ENCODE results near the gene KANSL3. TPM values are rescaled to one million over a fixed set of nuclear protein-coding genes. Genes with fewer than 3 reads are reported as not detected.
"Not testable (repeated sequence)": the region's sequence is repeated elsewhere in the genome, so short reads cannot be mapped to it uniquely, and the experiment has no call there.

The KANSL3 gene
- total RNA-seq, 1 donor from 2014 or later: 57.2 TPM

- DNase-seq (ENCODE audit: low spot score): no peak
These were observed 79.6 kb downstream of the KANSL3 start for GRCh38 chr2:96558485-96558884.

- DNase-seq (ENCODE audit: low spot score): no peak
These were observed 80.1 kb downstream of the KANSL3 start for GRCh38 chr2:96558061-96558460.

DNA sequence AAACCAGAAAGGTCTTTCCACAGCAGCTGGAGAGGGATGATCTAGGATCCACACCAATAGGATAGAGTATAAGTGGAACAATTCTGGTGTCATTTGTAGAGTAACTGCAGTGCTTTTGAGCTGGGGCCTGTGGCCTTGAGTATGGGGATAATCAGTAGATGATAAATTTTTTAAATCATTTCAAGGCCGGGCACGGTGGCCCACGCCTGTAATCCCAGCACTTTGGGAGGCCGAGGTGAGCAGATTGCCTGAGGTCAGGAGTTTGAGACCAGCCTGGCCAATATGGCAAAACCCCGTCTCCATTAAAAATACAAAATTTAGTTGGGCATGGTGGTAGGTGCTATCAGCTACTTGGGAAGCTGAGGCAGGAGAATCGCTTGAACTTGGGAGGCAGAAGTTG is 80.7 kb downstream of the KANSL3 start:
- not testable (repeated sequence) for DNase-seq (ENCODE audit: low spot score)

GRCh38 chr2:96556441-96557330 is 81.4 kb downstream of the KANSL3 start:
- peak; percentile 71 for DNase-seq (ENCODE audit: low spot score)

- no peak for DNase-seq (ENCODE audit: low spot score)
These were observed 82.9 kb downstream of the KANSL3 start for GRCh38 chr2:96555146-96555610.

- no peak for DNase-seq (ENCODE audit: low spot score)
These were observed 83.6 kb downstream of the KANSL3 start for GRCh38 chr2:96554293-96555145.

- not testable (repeated sequence) for DNase-seq (ENCODE audit: low spot score)
These were observed 84.2 kb downstream of the KANSL3 start for GRCh38 chr2:96553957-96554292.

- DNase-seq (ENCODE audit: low spot score): no peak
These were observed 84.7 kb downstream of the KANSL3 start for GRCh38 chr2:96553176-96553956.

GRCh38 chr2:96552315-96553175 is 85.6 kb downstream of the KANSL3 start:
- no peak for DNase-seq (ENCODE audit: low spot score)

DNA sequence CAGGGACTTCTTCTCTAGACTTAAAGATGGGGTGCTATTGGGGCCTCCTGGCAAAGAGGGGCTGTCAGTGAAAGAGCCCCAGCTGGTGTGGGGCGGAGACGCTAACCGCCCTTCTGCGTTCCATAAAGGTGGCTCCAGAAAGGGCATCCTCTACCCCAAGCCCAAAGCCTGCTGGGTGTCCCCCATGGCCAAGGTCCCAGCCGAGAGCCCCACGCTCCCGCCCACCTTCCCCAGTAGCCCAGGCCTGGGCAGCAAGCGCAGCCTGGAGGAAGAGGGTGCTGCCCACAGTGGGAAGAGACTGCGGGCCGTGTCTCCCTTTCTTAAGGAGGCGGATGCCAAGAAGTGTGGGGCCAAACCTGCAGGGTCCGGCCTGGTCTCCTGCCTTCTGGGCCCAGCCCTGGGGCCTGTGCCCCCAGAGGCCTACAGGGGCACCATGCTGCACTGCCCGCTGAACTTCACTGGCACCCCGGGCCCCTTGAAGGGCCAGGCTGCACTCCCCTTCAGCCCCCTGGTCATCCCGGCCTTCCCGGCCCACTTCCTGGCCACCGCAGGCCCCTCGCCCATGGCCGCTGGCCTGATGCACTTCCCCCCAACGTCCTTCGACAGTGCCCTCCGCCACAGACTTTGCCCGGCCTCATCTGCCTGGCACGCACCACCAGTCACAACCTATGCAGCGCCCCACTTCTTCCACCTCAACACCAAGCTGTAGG is 86.4 kb downstream of the KANSL3 start:
- no peak for DNase-seq (ENCODE audit: low spot score)

DNA sequence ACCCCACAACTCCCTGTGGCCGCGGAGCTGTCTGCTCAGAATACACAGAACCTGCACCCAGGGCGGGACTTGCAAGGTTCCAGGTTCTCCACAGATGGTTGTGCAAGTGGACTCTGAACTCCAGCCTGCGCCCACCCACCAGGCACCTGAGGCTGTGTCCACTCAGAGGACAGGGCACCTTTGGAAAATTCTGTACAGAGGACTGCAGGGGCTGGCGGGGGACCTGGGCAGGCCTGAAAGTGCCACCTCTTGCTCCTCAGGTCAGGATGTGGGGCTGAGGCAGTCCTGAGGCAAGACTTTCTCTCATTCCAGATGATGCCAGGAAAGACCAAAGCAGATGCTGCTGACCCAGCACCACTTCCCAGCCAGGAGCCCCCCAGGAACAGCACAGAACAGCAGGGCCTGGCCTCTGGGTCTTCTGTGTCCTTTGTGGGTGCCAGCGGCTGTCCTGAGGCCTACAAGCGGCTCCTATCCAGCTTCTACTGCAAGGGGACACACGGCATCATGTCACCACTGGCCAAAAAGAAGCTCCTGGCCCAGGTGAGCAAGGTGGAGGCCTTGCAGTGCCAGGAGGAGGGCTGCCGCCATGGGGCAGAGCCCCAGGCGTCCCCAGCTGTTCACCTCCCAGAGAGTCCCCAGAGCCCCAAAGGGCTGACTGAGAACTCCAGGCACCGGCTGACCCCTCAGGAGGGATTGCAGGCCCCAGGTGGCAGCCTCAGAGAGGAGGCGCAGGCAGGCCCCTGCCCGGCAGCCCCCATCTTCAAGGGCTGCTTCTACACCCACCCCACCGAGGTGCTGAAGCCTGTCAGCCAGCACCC is 87.1 kb downstream of the KANSL3 start:
- no peak for DNase-seq (ENCODE audit: low spot score)

GRCh38 chr2:96549967-96550786 is 87.9 kb downstream of the KANSL3 start:
- DNase-seq (ENCODE audit: low spot score): no peak

DNA sequence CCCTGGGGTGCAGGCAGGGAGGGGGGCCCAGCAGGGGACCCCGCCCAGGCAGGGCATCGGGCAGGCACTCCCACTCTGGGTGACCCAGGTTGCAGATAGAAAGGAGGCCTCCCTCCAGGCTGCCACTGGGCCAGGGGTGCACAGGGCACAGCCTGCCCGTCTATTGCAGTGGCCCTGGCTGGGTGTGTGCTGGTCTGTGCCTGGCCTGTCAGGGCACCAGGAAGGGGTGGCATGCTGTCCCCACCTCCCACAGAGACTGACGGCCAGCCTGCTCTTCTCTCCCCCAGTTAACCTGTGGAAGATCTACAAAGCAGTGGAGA is 88.7 kb downstream of the KANSL3 start:
- DNase-seq (ENCODE audit: low spot score): no peak

GRCh38 chr2:96548558-96549465 is 89.3 kb downstream of the KANSL3 start:
- DNase-seq (ENCODE audit: low spot score): no peak

DNA sequence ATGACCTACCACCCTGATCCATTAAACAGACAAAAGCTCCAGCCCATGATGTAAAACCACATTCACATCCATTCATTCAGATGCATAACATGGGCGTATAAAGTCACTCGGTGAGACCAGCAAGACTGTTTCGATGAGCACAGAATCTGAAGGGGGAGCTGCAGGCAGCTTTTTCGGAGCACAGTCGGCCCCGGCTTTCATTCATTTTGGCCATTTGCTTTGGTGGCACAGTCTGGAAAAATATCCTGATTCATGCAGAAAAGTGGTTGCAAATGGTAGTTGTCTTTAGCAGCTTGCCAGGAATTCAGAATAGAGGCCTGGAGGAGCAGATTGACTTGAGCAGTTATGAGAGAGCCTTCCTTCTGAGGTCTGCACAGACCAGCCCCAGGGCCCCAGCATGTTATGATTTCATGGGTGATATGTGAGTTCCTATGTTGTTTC is 90.4 kb downstream of the KANSL3 start:
- DNase-seq (ENCODE audit: low spot score): no peak

DNA sequence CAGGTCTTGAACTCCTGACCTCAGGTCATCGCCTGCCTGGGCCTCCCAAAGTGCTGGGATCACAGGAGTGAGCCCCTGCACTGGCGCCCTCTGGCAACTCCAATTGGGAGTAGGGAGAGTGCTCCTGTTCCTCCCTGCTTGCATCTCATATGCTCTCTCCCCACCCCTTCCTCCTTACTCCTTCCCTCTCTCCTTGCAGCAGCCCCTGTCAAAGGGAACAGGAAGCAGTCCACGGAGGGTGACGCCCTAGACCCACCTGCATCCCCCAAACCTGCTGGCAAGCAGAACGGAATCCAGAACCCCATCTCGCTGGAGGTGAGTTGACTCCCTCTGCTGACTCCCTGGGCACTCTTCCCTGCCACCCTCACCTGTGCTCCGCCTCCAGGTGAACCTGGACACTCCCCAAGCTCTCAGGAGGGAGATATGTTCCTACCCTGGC is 90.9 kb downstream of the KANSL3 start:
- DNase-seq (ENCODE audit: low spot score): no peak

DNA sequence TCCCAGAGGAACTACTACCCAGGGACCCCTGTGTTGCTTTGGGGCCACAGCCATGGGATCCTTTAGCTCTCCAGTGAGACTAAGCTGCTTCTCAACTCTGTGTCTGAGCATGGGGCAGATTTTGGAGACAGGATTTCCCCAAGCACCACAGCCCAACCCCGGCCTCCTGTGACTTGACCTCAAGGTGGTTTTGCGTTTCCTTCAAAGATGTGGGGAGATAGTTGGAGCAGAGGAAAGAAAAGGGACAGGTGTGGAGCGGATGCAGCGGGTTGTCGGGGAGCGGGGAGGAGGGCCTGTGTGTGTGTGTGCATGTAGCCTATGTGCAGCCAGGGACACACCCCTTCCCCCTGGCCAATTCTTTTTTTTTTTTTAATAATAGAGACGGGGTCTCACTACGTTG is 91.3 kb downstream of the KANSL3 start:
- no peak for DNase-seq (ENCODE audit: low spot score)

Data from ureter (tissue), 1 donor.